Osteoblast (primary cell): ENCODE measurements around the gene HTRA3. TPM values are rescaled to one million over a fixed set of nuclear protein-coding genes. Genes with fewer than 3 reads are reported as not detected.
A peak's percentile ranks its signal among the peaks of the same experiment; 100 is the strongest.

Experiments used
- DNase-seq: peaks from one replicate; pipeline ENCODE4 v3.0.0; 2011; ENCODE audit warnings: low spot score, mixed read lengths; ENCODE audit not compliant: insufficient read length; ENCODE audit errors: missing footprints
- H2AFZ ChIP-seq: 2 replicates; pipeline ENCODE4 v1.6.0; 2011; ENCODE audit warnings: mild to moderate bottlenecking, low read length
- H3K27ac ChIP-seq: 2 replicates; pipeline ENCODE4 v1.5.1; 2011; ENCODE audit warnings: mild to moderate bottlenecking, low read depth, low read length, moderate library complexity
- H3K27me3 ChIP-seq: 2 replicates; pipeline ENCODE4 v1.6.0; 2012; ENCODE audit warnings: mild to moderate bottlenecking, control low read depth, inconsistent platforms, low read length, moderate library complexity; ENCODE audit not compliant: insufficient read depth
- H3K36me3 ChIP-seq: 2 replicates; pipeline ENCODE4 v1.5.1; 2011; ENCODE audit warnings: mild to moderate bottlenecking, low read length, control low read depth, moderate library complexity; ENCODE audit not compliant: insufficient read depth
- H3K4me1 ChIP-seq: 2 replicates; pipeline ENCODE4 v1.5.1; 2011; ENCODE audit warnings: mild to moderate bottlenecking, low read length, control low read depth, moderate library complexity; ENCODE audit not compliant: insufficient read depth
- H3K4me2 ChIP-seq: 2 replicates; pipeline ENCODE4 v1.6.0; 2011; ENCODE audit warnings: mild to moderate bottlenecking, low read length; ENCODE audit not compliant: insufficient read depth
- H3K4me3 ChIP-seq: fragments of 200-600 bp; sonication (generic); 3 replicates; pipeline ENCODE4 v1.5.1; 2012; ENCODE audit warnings: mild to moderate bottlenecking, low read length, inconsistent platforms; ENCODE audit not compliant: insufficient read depth
- H3K79me2 ChIP-seq: 2 replicates; pipeline ENCODE4 v1.6.0; 2012; ENCODE audit warnings: mild to moderate bottlenecking, low read length, control low read depth, inconsistent platforms; ENCODE audit not compliant: insufficient read depth
- H3K9me3 ChIP-seq: 2 replicates; pipeline ENCODE4 v1.5.1; 2011; ENCODE audit warnings: low read depth, low read length, control low read depth
- H4K20me1 ChIP-seq: 2 replicates; pipeline ENCODE4 v1.6.0; 2012; ENCODE audit warnings: mild to moderate bottlenecking, low read length, control low read depth; ENCODE audit not compliant: insufficient read depth
- total RNA-seq: library from RNA; depleted of rRNA; stranded (reverse); fragments of >200 nt; gene quantifications from 2 replicates; pipeline ENCODE4 v1.2.3, GENCODE V29; 2012
- TF ChIP-seq, protein P1 (sequence below): IDR thresholded peaks from 2 replicates; pipeline ENCODE4 v1.5.1; 2011; ENCODE audit warnings: mild to moderate bottlenecking, low read depth, low read length, moderate library complexity; ENCODE audit errors: extremely low read depth

Gene HTRA3
- total RNA-seq, 1 donor = 4.0 TPM

DNA sequence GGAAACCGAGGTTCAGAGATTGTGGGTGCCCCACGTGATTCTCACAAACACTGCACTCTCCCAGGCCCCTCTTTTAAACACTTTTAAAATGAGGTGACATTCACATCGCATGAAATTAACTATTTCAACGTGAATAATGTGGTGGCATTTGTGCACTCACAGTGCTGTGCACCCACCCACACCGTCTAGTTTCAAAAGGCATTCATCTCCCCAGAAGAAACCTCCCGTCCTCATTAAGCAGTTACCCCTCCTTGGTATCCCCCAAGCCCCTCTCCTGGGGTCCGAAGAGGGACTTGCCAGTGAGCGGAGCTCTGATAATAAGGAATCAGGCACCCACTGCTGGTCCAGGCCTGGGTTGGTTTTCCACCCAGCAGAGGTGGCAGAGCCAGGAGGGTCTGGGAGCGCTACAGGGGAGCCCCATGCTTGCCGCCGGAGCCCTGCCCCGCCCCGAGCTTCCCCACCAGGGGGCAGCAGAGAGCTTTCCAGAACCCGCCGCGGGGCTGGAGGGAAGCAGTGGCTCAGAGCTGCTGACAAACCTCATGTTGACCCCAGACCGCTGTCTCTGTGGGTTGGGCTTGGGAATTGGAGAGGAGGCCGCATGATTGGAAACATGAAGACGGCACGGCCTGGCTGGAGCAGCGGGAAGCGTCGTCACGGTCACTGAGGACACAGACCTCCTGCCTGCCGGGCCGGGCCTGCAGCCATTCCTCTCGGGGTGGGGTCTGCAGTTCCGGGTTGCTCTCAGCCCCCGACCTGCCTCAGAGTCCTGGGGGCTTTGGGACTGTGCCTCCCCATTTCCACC, 27.5 kb upstream of the HTRA3 start:
- Histone ChIP-seq H3K27me3 (peaks cover 2% of the 10 kb centered on the region), H3K27ac (peak overlapping the region; percentile 42), H3K36me3 (no peaks in the 10 kb centered on the region), H3K4me3 (no peak overlapping the region), H3K9me3 (no peaks in the 10 kb centered on the region), H3K4me2 (peak overlapping the region; percentile 22), H2AFZ (peak overlapping the region; percentile 63), H3K79me2 (no peaks in the 10 kb centered on the region), H3K4me1 (peaks cover 5% of the 10 kb centered on the region), H4K20me1 (no peaks in the 10 kb centered on the region)
- peak; percentile 100 for DNase-seq
- TF ChIP-seq, protein P1, sequence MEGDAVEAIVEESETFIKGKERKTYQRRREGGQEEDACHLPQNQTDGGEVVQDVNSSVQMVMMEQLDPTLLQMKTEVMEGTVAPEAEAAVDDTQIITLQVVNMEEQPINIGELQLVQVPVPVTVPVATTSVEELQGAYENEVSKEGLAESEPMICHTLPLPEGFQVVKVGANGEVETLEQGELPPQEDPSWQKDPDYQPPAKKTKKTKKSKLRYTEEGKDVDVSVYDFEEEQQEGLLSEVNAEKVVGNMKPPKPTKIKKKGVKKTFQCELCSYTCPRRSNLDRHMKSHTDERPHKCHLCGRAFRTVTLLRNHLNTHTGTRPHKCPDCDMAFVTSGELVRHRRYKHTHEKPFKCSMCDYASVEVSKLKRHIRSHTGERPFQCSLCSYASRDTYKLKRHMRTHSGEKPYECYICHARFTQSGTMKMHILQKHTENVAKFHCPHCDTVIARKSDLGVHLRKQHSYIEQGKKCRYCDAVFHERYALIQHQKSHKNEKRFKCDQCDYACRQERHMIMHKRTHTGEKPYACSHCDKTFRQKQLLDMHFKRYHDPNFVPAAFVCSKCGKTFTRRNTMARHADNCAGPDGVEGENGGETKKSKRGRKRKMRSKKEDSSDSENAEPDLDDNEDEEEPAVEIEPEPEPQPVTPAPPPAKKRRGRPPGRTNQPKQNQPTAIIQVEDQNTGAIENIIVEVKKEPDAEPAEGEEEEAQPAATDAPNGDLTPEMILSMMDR = peak; percentile 86

DNA sequence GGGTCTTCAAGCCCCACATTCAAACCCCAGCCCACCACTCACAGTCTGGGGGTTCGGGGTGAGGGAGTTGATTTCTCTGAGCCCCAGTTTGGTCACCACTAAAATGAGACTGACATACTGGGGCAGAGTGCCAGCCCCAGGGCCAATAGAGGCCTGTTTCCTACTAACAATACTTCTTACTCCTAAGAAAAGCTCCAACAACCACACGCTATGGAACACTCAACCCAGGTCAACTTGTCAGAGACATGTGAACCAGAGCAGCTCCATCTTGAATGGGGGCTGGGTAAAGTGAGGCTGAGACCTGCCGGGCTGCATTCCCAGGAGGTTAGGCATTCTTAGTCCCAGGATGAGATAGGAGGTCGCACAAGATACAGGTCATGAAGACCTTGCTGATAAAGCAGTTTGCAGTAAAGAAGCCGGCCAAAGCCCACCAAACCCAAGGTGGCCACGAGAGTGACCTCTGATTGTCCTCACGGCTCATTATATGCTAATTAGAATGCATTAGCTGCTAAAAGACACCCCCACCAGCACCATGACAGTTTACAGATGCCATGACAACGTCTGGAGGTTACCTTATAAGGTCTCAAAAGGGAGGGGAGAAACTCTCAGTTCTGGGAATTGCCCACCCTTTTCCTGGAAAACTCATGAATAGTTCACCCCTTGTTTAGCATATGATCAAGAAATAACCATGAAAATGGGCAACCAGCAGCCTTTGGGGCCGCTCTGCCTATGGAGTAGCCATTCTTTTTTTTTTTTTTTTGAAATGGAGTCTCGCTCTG, 26.6 kb upstream of the HTRA3 start:
- Histone ChIP-seq H4K20me1 (no peaks in the 10 kb centered on the region), H3K79me2 (no peaks in the 10 kb centered on the region), H3K4me2 (peak overlapping the region; percentile 22), H3K27me3 (peaks cover 4% of the 10 kb centered on the region), H3K4me1 (peaks cover 6% of the 10 kb centered on the region), H3K9me3 (no peaks in the 10 kb centered on the region), H3K36me3 (no peaks in the 10 kb centered on the region), H2AFZ (peak overlapping the region; percentile 63), H3K4me3 (no peak overlapping the region), H3K27ac (peak overlapping the region; percentile 42)
- TF ChIP-seq, protein P1 = no peak
- peak; percentile 66 for DNase-seq

DNA sequence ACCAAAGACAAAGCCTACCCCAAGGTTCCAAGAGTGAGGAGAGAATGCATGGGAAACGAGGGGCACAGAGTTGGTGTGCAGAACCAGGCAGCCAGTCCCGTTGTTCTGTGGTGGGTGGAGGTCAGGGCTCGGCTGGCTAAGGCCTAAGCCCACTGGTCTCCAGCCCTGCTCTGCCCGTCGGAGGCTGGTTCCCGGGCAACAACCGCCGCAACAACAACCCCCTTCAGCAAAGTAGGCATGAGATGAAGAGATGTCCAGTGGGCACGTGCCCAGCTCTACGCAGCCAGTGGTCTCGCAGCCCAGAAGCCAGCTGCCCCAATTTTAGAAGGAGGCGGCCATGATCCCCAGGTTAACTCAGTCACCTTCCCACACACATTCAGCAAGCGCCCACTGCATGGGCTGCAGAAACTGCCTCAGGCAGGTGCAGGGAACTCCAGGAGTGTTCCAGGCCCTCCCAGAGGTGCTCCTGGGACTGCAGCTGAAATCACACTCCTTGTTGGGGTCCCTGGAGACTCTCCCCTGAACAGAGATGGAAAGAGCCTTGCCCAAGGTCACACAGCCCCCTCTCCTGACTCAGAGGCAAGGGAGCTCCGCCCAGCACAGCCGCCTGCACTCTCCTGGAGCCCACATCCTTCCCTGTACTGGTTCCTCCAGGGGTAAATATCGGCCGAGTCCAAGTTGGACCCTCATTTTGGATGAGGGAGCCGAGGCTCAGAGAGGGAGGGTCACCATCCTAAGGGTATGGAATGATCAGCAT, 25.4 kb upstream of the HTRA3 start:
- Histone ChIP-seq H3K79me2 (no peaks in the 10 kb centered on the region), H3K4me1 (peaks cover 6% of the 10 kb centered on the region), H4K20me1 (no peaks in the 10 kb centered on the region), H3K9me3 (no peaks in the 10 kb centered on the region), H3K4me3 (no peak overlapping the region), H3K27ac (no peak overlapping the region), H3K27me3 (peaks cover 4% of the 10 kb centered on the region), H3K4me2 (no peak overlapping the region), H2AFZ (no peak overlapping the region), H3K36me3 (no peaks in the 10 kb centered on the region)
- TF ChIP-seq, protein P1 = no peak
- DNase-seq = peak; percentile 52
